ENCODE data around the gene POLD2. TPM values are rescaled to one million over a fixed set of nuclear protein-coding genes. Genes with fewer than 3 reads are reported as not detected.

Gene POLD2
- total and polyA plus RNA-seq, 2 of the 4 experiments (the other 2 are of a cell fraction): 142 to 163 TPM

DNA sequence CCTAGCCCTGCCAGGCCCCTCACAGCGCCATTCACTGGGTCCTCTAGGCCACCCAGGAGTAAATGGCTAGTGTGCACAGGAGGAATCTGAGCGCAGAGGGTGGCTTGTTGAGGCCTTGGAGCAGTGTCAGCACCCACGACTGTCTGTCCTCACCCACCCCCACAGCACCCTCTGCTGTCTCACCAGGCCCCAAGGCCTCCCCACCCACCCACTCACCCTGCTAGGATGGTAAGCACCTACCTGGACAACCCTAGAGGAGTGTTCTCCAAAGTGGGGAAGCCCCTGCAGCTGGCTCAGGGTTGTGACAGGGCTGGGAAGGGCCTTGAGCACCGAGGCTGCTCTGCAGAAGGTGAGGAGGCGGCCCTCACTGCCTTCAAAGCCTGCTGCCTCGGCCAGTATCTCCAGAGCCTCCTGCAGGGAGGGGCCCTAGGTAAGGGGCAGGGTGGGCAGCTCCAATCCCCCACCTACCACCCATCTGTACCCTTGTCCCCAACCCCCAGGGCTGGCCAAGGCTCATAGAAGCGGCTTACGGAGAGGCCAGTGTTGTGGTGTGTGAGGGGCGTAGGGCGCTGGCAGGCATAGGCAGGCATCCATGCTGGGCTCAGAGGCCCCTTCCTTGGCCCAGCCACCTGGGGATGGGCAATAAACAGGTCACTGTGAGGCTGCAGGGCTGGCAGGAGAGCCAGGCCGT, 43.9 kb downstream of the POLD2 start:
- no peaks in the 10 kb centered on the region for H3K27me3 ChIP-seq (ENCODE audit: control insufficient read depth, insufficient read depth, low read length)
- H3K4me3 ChIP-seq (ENCODE audit: insufficient read depth, low read depth, low read length): no peak overlapping the region
- no peaks in the 10 kb centered on the region for H3K9me3 ChIP-seq (ENCODE audit: control insufficient read depth, insufficient read depth, low read length)
- H3K56ac ChIP-seq (ENCODE audit: extremely low read depth, insufficient read depth, low read length): no peak overlapping the region
- DNase-seq (no peak), ATAC-seq (ENCODE audit: low read depth) (no peak)
- no TSS peak for BruUV-seq (replicated peaks)
- peaks cover 11% of the 10 kb centered on the region for H3K4me1 ChIP-seq (ENCODE audit: control insufficient read depth, insufficient read depth, low read length)
- H2AK5ac ChIP-seq (ENCODE audit: low read depth, low read length): no peak overlapping the region
- no peak overlapping the region for H4K5ac ChIP-seq (ENCODE audit: low read depth, low read length)
- H3K4ac ChIP-seq (ENCODE audit: low read depth, low read length): no peak overlapping the region
- H3K18ac ChIP-seq (ENCODE audit: low read depth, low read length): no peak overlapping the region
- intact Hi-C loops (cut with micrococcal nuclease): no loop called here
- ChIA-PET POLR2A (ENCODE audit: unreplicated experiment) (no interaction called here), CTCF (no interaction called here)
- H3K23ac ChIP-seq (ENCODE audit: low read depth, low read length): no peak overlapping the region
- H3K36me3 ChIP-seq (ENCODE audit: control insufficient read depth, insufficient read depth, low read length): peaks cover 45% of the 10 kb centered on the region
- dilution Hi-C loops (cut with HindIII; ENCODE audit: low sequenced_read_pairs, unreplicated experiment): no loop called here
- H3K4me2 ChIP-seq (ENCODE audit: low read depth, low read length): no peak overlapping the region
- no peak overlapping the region for H2BK120ac ChIP-seq (ENCODE audit: low read depth, low read length)
- no peak overlapping the region for H2BK15ac ChIP-seq (ENCODE audit: low read depth, low read length)
- H4K91ac ChIP-seq (ENCODE audit: insufficient read depth, low read depth, low read length): no peak overlapping the region
- no peak overlapping the region for H2BK20ac ChIP-seq (ENCODE audit: low read depth, low read length)
- in situ Hi-C loops (cut with MboI; ENCODE audit: low sequenced_read_pairs): no loop called here
- no peak overlapping the region for H4K8ac ChIP-seq (ENCODE audit: low read depth in 2 of 2, low read length in 2 of 2)
- H4K20me1 ChIP-seq (ENCODE audit: insufficient read depth, low read length): no peaks in the 10 kb centered on the region; the same call in 1 of the 2 replicates
- WGBS, 2 experiments (ENCODE audit: extremely low coverage in 2 of 2, insufficient read length in 1 of 2): 100% methylated on average over 2 of the region's 11 CpGs; no CpG with 5 or more reads in 1 of the 2 experiments
- no peak overlapping the region for H2AK9ac ChIP-seq (replicated peaks; ENCODE audit: low read depth, low read length, poor library complexity)
- H3K9me1 ChIP-seq (ENCODE audit: insufficient read depth, low read length): peaks cover 18% of the 10 kb centered on the region
- H2BK5ac ChIP-seq (ENCODE audit: low read depth, low read length, poor library complexity, severe bottlenecking): no peak overlapping the region
- H3K27ac ChIP-seq (ENCODE audit: insufficient read depth, low read length): no peak overlapping the region
- peaks cover 7 to 38% of the 10 kb centered on the region in 2 experiments; a peak in 3 of 4 replicates for H3K79me1 ChIP-seq (ENCODE audit: low read depth in 1 of 2, low read length in 2 of 2)
- no peak overlapping the region for H3K14ac ChIP-seq (replicated peaks; ENCODE audit: low read depth, low read length)
- H2AFZ ChIP-seq (replicated peaks; ENCODE audit: low read length, poor library complexity): no peak overlapping the region
- H3K9ac ChIP-seq (ENCODE audit: low read depth, low read length): no peak overlapping the region
- TF ChIP-seq MAZ (IDR thresholded peaks at IDR 0.05; ENCODE audit: borderline replicate concordance, low read depth, low read length): no peak
- TF ChIP-seq CEBPB (IDR thresholded peaks at IDR 0.05; ENCODE audit: low read depth, low read length): no peak
- no peak for TF ChIP-seq POLR2A (IDR thresholded peaks at IDR 0.05; ENCODE audit: low read depth, low read length)
